SU-DHL-6 (cell line): Measurements from ENCODE around the gene GPR12.

Experiments
- CTCF ChIP-seq: fragments of 200-600 bp; sonication (generic); IDR thresholded peaks from one replicate; pipeline ENCODE4 v1.5.1; 2017; ENCODE audit warnings: antibody characterized with exemption, mild to moderate bottlenecking, low read length, moderate library complexity; ENCODE audit not compliant: insufficient read depth, poor library complexity, severe bottlenecking
- EZH2phosphoT487 ChIP-seq: fragments of 200-600 bp; sonication (generic), shearing (Covaris generic); conservative IDR thresholded peaks from 2 replicates; pipeline ENCODE4 v1.6.1; 2018; ENCODE audit warnings: mild to moderate bottlenecking, antibody characterized with exemption, low read length, moderate library complexity, mixed read lengths

- TF ChIP-seq CTCF (no peak), EZH2phosphoT487 (no peak)
Measured at GRCh38 chr13:26719356-26719945, 41.1 kb downstream of the GPR12 start.
